Measurements from ENCODE around the gene C10orf143. TPM values are rescaled to one million over a fixed set of nuclear protein-coding genes. Genes with fewer than 3 reads are reported as not detected.
A peak's percentile ranks its signal among the peaks of the same experiment; 100 is the strongest.
"Not testable (repeated sequence)": the region's sequence is repeated elsewhere in the genome, so short reads cannot be mapped to it uniquely, and the experiment has no call there.

C10orf143 gene
- total and polyA plus RNA-seq, 7 experiments from 2014 or later, result 2.6 to 36.5 (median 11.6) TPM

GRCh38 chr10:130108934-130109604, 1.6 kb downstream of the C10orf143 start:
- no peak for ATAC-seq
- peaks cover 0 to 2% (median 0%) of the 10 kb centered on the region in 11 donors for H3K9me3 Mint-ChIP-seq
- ChIA-PET CTCF (interaction anchor here (0.6 to 4.0 kb wide), 8 partner anchors 18 to 1077 kb away, joined by 3 to 19 read pairs (median 5); partner anchors contain the start of gene GLRX3), POLR2A (interaction anchor here (0.8 to 3.7 kb wide), 9 partner anchors 10 to 1073 kb away, joined by 3 to 74 read pairs (median 15); partner anchors contain the start of genes GLRX3 and MGMT)
- Histone ChIP-seq H3K27me3 (ENCODE audit: control insufficient read depth in 2 of 2, insufficient read depth in 2 of 2, low read length in 2 of 2) (no peaks in the 10 kb centered on the region), H3K9me3 (ENCODE audit: control insufficient read depth in 2 of 3, low read length in 3 of 3) (no peaks in the 10 kb centered on the region), H3K27ac (ENCODE audit: low read depth, low read length) (peak overlapping the region; percentile 88), H3K36me3 (ENCODE audit: control insufficient read depth in 2 of 3, insufficient read depth in 3 of 3, low read length in 3 of 3) (no peaks in the 10 kb centered on the region), H3K4me1 (ENCODE audit: control insufficient read depth in 2 of 2, insufficient read depth in 2 of 2, low read length in 2 of 2) (peaks cover 19 to 21% of the 10 kb centered on the region in 2 donors), H3K4me3 (ENCODE audit: low read length) (no peak overlapping the region)
- peaks cover 27 to 67% (median 53%) of the 10 kb centered on the region in 7 donors for H3K4me1 Mint-ChIP-seq
- no peak for DNase-seq
- peak overlapping the region in 7 of 9 donors; percentile 10 to 96 (median 60) for H3K27ac Mint-ChIP-seq
- no peaks in the 10 kb centered on the region for H3K27me3 Mint-ChIP-seq
- H3K36me3 Mint-ChIP-seq, result peaks cover 0 to 13% (median 0%) of the 10 kb centered on the region in 5 donors
- peak overlapping the region; percentile 25 to 99 (median 68) for H3K4me3 Mint-ChIP-seq
- intact Hi-C loops (cut with micrococcal nuclease), result loop anchor here in 1 of 2 donors (1.0 kb wide), 3 partner anchors 70 to 146 kb away; no protein-coding TSS in a partner anchor

- H3K27me3 ChIP-seq (ENCODE audit: control insufficient read depth in 2 of 2, insufficient read depth in 2 of 2, low read length in 2 of 2); H3K4me3 ChIP-seq (ENCODE audit: low read length); POLR2A ChIA-PET; DNase-seq; H3K9me3 Mint-ChIP-seq; ATAC-seq; H3K36me3 ChIP-seq (ENCODE audit: control insufficient read depth in 2 of 3, insufficient read depth in 3 of 3, low read length in 3 of 3); H3K27ac ChIP-seq (ENCODE audit: low read depth, low read length); H3K9me3 ChIP-seq (ENCODE audit: control insufficient read depth in 2 of 3, low read length in 3 of 3); intact Hi-C loops (cut with micrococcal nuclease); H3K27me3 Mint-ChIP-seq: not testable (repeated sequence)
- H3K36me3 Mint-ChIP-seq, result peaks cover 0 to 18% (median 0%) of the 10 kb centered on the region in 5 donors
- peaks cover 19 to 21% of the 10 kb centered on the region in 2 donors for H3K4me1 ChIP-seq (ENCODE audit: control insufficient read depth in 2 of 2, insufficient read depth in 2 of 2, low read length in 2 of 2)
- H3K4me1 Mint-ChIP-seq, result peaks cover 27 to 64% (median 51%) of the 10 kb centered on the region in 7 donors
- CTCF ChIA-PET, result interaction anchor here (4.0 kb wide), 1 partner anchor 19 kb away, joined by 19 read pairs; no protein-coding TSS in a partner anchor
- peak overlapping the region in 1 of 9 donors; percentile 69 for H3K27ac Mint-ChIP-seq
- peak overlapping the region in 4 of 10 donors; percentile 25 to 91 (median 50) for H3K4me3 Mint-ChIP-seq
Observed at GRCh38 chr10:130108146-130108545, 2.5 kb downstream of the C10orf143 start.

DNA sequence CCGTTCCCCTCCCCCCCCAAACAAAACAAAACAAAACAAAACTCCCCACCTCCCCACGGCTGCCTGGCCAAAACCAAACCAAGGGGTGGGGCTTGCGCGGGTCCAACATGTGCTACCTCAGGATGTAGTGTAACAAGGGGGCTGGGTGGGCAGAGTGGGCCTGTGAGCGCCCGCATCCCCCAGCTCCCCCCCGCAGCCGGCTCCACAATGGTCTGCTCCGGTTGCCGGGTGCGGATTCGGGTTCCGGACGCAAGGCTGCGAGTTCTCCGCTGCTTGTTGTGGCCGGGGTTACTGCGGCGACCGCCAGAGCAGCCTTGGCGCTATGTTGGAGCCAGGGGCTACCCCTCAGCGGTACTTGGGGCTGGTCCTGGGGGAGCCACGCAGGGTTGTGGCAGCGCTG, 4.9 kb downstream of the C10orf143 start:
- Histone ChIP-seq H3K27me3 (ENCODE audit: control insufficient read depth in 2 of 2, insufficient read depth in 2 of 2, low read length in 2 of 2) (no peaks in the 10 kb centered on the region), H3K27ac (ENCODE audit: low read depth, low read length) (no peak overlapping the region), H3K4me1 (ENCODE audit: control insufficient read depth in 2 of 2, insufficient read depth in 2 of 2, low read length in 2 of 2) (peaks cover 11 to 14% of the 10 kb centered on the region in 2 donors), H3K9me3 (ENCODE audit: control insufficient read depth in 2 of 3, low read length in 3 of 3) (no peaks in the 10 kb centered on the region), H3K36me3 (ENCODE audit: control insufficient read depth in 2 of 3, insufficient read depth in 3 of 3, low read length in 3 of 3) (peaks cover 0 to 2% (median 0%) of the 10 kb centered on the region in 3 experiments), H3K4me3 (ENCODE audit: low read length) (no peak overlapping the region)
- Mint-ChIP-seq H3K4me1 (peaks cover 21 to 44% (median 37%) of the 10 kb centered on the region in 7 donors), H3K27ac (peak overlapping the region in 1 of 9 donors; percentile 48), H3K27me3 (no peaks in the 10 kb centered on the region), H3K9me3 (no peaks in the 10 kb centered on the region), H3K4me3 (no peak overlapping the region), H3K36me3 (peaks cover 0 to 20% (median 0%) of the 10 kb centered on the region in 5 donors)
- DNase-seq (no peak), ATAC-seq (no peak)
- CTCF ChIA-PET, result no interaction called here
- POLR2A ChIA-PET, result no interaction called here
- intact Hi-C loops (cut with micrococcal nuclease), result no loop called here

DNA sequence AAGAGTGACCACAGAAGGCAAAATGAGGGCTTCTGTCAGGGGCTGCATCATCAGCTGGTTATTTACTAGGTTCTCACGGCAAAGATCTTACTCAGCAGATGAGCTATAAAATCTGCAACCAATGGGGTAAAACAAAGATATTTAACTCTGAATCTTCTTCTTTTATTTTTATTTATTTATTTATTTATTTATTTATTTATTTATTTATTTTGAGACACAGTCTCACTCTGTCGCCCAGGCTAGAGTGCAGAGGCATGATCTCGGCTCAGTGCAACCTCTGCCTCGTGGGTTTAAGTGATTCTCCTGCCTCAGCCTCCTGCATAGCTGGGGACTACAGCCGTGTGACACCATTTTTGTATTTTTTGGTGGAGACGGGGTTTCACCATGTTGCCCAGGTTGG, 11.3 kb downstream of the C10orf143 start:
- H3K27me3 Mint-ChIP-seq, result no peaks in the 10 kb centered on the region
- Histone ChIP-seq H3K4me1 (ENCODE audit: control insufficient read depth in 2 of 2, insufficient read depth in 2 of 2, low read length in 2 of 2) (no peaks in the 10 kb centered on the region), H3K36me3 (ENCODE audit: control insufficient read depth in 2 of 3, insufficient read depth in 3 of 3, low read length in 3 of 3) (peaks cover 0 to 2% (median 0%) of the 10 kb centered on the region in 3 experiments), H3K9me3 (ENCODE audit: control insufficient read depth in 2 of 3, low read length in 3 of 3) (no peaks in the 10 kb centered on the region), H3K27ac (ENCODE audit: low read depth, low read length) (no peak overlapping the region), H3K27me3 (ENCODE audit: control insufficient read depth in 2 of 2, insufficient read depth in 2 of 2, low read length in 2 of 2) (no peaks in the 10 kb centered on the region), H3K4me3 (ENCODE audit: low read length) (no peak overlapping the region)
- no peak overlapping the region for H3K4me3 Mint-ChIP-seq
- intact Hi-C loops (cut with micrococcal nuclease), result no loop called here
- peaks cover 0 to 35% (median 4%) of the 10 kb centered on the region in 5 donors for H3K36me3 Mint-ChIP-seq
- H3K4me1 Mint-ChIP-seq, result no peaks in the 10 kb centered on the region
- H3K27ac Mint-ChIP-seq, result no peak overlapping the region
- CTCF ChIA-PET, result interaction anchor here (0.8 kb wide), 1 partner anchor 43 kb away, joined by 3 read pairs; no protein-coding TSS in a partner anchor
- no peak for DNase-seq
- POLR2A ChIA-PET, result interaction anchor here (0.6 to 1.4 kb wide), 3 partner anchors 10 to 38 kb away, joined by 3 to 6 read pairs (median 3); partner anchors contain the start of gene C10orf143
- H3K9me3 Mint-ChIP-seq, result peaks cover 0 to 5% (median 0%) of the 10 kb centered on the region in 11 donors
- ATAC-seq, result no peak

- H3K27ac ChIP-seq (ENCODE audit: low read depth, low read length); H3K4me1 ChIP-seq (ENCODE audit: control insufficient read depth in 2 of 2, insufficient read depth in 2 of 2, low read length in 2 of 2); H3K27me3 ChIP-seq (ENCODE audit: control insufficient read depth in 2 of 2, insufficient read depth in 2 of 2, low read length in 2 of 2); H3K4me3 ChIP-seq (ENCODE audit: low read length); DNase-seq; H3K27me3 Mint-ChIP-seq; intact Hi-C loops (cut with micrococcal nuclease); H3K36me3 ChIP-seq (ENCODE audit: control insufficient read depth in 2 of 3, insufficient read depth in 3 of 3, low read length in 3 of 3); H3K27ac Mint-ChIP-seq; ATAC-seq; H3K4me3 Mint-ChIP-seq; H3K9me3 ChIP-seq (ENCODE audit: control insufficient read depth in 2 of 3, low read length in 3 of 3); CTCF ChIA-PET: not testable (repeated sequence)
- Mint-ChIP-seq H3K9me3 (peaks cover 4 to 20% (median 11%) of the 10 kb centered on the region in 11 donors), H3K36me3 (peaks cover 17 to 83% (median 62%) of the 10 kb centered on the region in 5 donors), H3K4me1 (peaks cover 0 to 20% (median 5%) of the 10 kb centered on the region in 7 donors)
- POLR2A ChIA-PET, result interaction anchor here (0.8 kb wide), 1 partner anchor 20 kb away, joined by 3 read pairs; the partner anchor contains the start of gene C10orf143
Observed at GRCh38 chr10:130090565-130090964, 20.1 kb downstream of the C10orf143 start.

- Histone ChIP-seq H3K4me3 (ENCODE audit: low read length) (no peak overlapping the region), H3K4me1 (ENCODE audit: control insufficient read depth in 2 of 2, insufficient read depth in 2 of 2, low read length in 2 of 2) (no peaks in the 10 kb centered on the region), H3K36me3 (ENCODE audit: control insufficient read depth in 2 of 3, insufficient read depth in 3 of 3, low read length in 3 of 3) (peaks cover 0 to 10% (median 0%) of the 10 kb centered on the region in 3 experiments), H3K27me3 (ENCODE audit: control insufficient read depth in 2 of 2, insufficient read depth in 2 of 2, low read length in 2 of 2) (no peaks in the 10 kb centered on the region), H3K9me3 (ENCODE audit: control insufficient read depth in 2 of 3, low read length in 3 of 3) (no peaks in the 10 kb centered on the region), H3K27ac (ENCODE audit: low read depth, low read length) (no peak overlapping the region)
- ChIA-PET POLR2A (no interaction called here), CTCF (no interaction called here)
- DNase-seq (no peak), ATAC-seq (no peak)
- intact Hi-C loops (cut with micrococcal nuclease), result no loop called here
- no peaks in the 10 kb centered on the region for H3K27me3 Mint-ChIP-seq
- H3K27ac Mint-ChIP-seq, result no peak overlapping the region
- peaks cover 0 to 8% (median 3%) of the 10 kb centered on the region in 11 donors for H3K9me3 Mint-ChIP-seq
- peaks cover 2 to 61% (median 32%) of the 10 kb centered on the region in 5 donors for H3K36me3 Mint-ChIP-seq
- no peaks in the 10 kb centered on the region for H3K4me1 Mint-ChIP-seq
- no peak overlapping the region for H3K4me3 Mint-ChIP-seq
Observed at GRCh38 chr10:130080461-130080814, 30.2 kb downstream of the C10orf143 start.
